Effector memory CD8-positive, alpha-beta T cell (primary cell): ENCODE measurements around the gene SORBS2.

Experiments used
- ATAC-seq: fragments of 150-1000 bp; cut with Tn5 transposase; replicated peaks from 2 replicates; pipeline ENCODE4 v1.10.0; 2021; ENCODE audit warnings: mild to moderate bottlenecking, moderate library complexity
- DNase-seq, 3 experiments: peaks; one replicate each; pipeline ENCODE4 v3.0.0; 2021
- H3K27ac Mint-ChIP-seq, 2 donors: one replicate each; pipeline ENCODE4 v1.8.0; 2022; ENCODE audit warnings: mild to moderate bottlenecking in 2 of 2, mixed read lengths in 2 of 2, moderate library complexity in 2 of 2
- H3K27me3 Mint-ChIP-seq, 2 donors: one replicate each; pipeline ENCODE4 v1.8.0; 2022; ENCODE audit warnings: mixed read lengths in 2 of 2
- H3K36me3 Mint-ChIP-seq: one replicate; pipeline ENCODE4 v1.8.0; 2022; ENCODE audit warnings: mild to moderate bottlenecking, moderate library complexity, mixed read lengths; ENCODE audit not compliant: insufficient read depth
- H3K4me1 Mint-ChIP-seq, 2 donors: one replicate each; pipeline ENCODE4 v1.8.0; 2022; ENCODE audit warnings: low read depth in 2 of 2, mixed read lengths in 2 of 2
- H3K4me3 Mint-ChIP-seq, 2 donors: one replicate each; pipeline ENCODE4 v1.8.0; 2022; ENCODE audit warnings: mild to moderate bottlenecking in 2 of 2, mixed read lengths in 2 of 2, moderate library complexity in 2 of 2
- H3K9me3 Mint-ChIP-seq, 2 donors: one replicate each; pipeline ENCODE4 v1.8.0; 2022; ENCODE audit warnings: mixed read lengths in 2 of 2

The SORBS2 gene

GRCh38 chr4:185689407-185689806 lies 122.6 kb downstream of the SORBS2 start:
- no peak for ATAC-seq
- Mint-ChIP-seq H3K4me3 (no peak overlapping the region), H3K4me1 (no peaks in the 10 kb centered on the region), H3K36me3 (no peaks in the 10 kb centered on the region), H3K9me3 (no peaks in the 10 kb centered on the region), H3K27me3 (no peaks in the 10 kb centered on the region), H3K27ac (no peak overlapping the region)
- DNase-seq = no peak

- Mint-ChIP-seq H3K36me3 (no peaks in the 10 kb centered on the region), H3K4me3 (no peak overlapping the region), H3K27ac (no peak overlapping the region), H3K27me3 (no peaks in the 10 kb centered on the region), H3K9me3 (no peaks in the 10 kb centered on the region), H3K4me1 (no peaks in the 10 kb centered on the region)
- no peak for ATAC-seq
- no peak for DNase-seq
Observed at GRCh38 chr4:185685804-185686203, 126.2 kb downstream of the SORBS2 start.

DNA sequence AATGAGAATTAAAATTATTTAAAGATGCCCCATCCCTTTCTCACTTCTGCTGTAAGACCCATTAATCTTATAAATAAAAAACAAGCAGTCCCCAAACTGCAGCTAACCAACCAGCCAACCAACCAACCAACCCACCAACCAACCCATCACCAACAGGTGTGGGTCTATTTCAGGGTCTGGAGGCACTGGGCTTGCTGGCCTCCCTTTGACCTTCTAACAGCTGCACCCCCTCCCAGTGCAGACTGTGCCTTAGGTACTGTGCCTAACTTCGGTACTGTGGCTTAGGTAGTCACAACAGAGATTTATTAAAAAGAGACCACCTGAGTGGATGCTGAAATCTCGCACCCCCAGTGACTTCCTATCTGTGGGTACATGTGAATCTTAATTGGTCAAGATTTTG lies 128.1 kb downstream of the SORBS2 start:
- Mint-ChIP-seq H3K27ac (no peak overlapping the region), H3K4me1 (no peaks in the 10 kb centered on the region), H3K27me3 (peaks cover 0 to 6% of the 10 kb centered on the region in 2 donors), H3K36me3 (no peaks in the 10 kb centered on the region), H3K4me3 (no peak overlapping the region), H3K9me3 (no peaks in the 10 kb centered on the region)
- ATAC-seq = no peak
- DNase-seq = no peak

DNA sequence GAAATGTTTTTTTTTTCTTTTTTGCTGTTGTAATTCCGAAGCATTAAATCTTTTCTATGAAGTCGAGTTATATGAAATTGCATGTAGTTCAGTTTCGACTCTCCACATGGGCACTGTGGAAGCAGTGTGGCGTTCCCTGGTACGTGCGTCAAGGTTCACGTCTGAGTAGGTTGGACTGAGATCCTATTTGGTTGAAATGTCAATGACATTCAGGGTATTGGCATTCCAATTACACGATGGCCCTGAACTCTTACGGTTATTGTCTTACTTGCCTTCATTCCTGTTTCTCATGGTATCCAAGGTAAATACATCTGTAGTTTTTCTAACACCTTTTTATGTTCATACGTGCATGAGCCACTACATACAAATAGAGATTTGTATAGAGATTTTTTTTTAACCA lies 128.8 kb downstream of the SORBS2 start:
- H3K27me3 Mint-ChIP-seq = peaks cover 0 to 6% of the 10 kb centered on the region in 2 donors
- no peaks in the 10 kb centered on the region for H3K9me3 Mint-ChIP-seq
- ATAC-seq (no peak), DNase-seq (no peak)
- H3K4me3 Mint-ChIP-seq = no peak overlapping the region
- no peaks in the 10 kb centered on the region for H3K4me1 Mint-ChIP-seq
- H3K27ac Mint-ChIP-seq = no peak overlapping the region
- no peaks in the 10 kb centered on the region for H3K36me3 Mint-ChIP-seq

- Mint-ChIP-seq H3K27ac (no peak overlapping the region), H3K36me3 (no peaks in the 10 kb centered on the region), H3K27me3 (peaks cover 4 to 6% of the 10 kb centered on the region in 2 donors), H3K9me3 (no peaks in the 10 kb centered on the region), H3K4me3 (no peak overlapping the region), H3K4me1 (no peaks in the 10 kb centered on the region)
- no peak for DNase-seq
- no peak for ATAC-seq
Observed at GRCh38 chr4:185682236-185682635, 129.8 kb downstream of the SORBS2 start.

DNA sequence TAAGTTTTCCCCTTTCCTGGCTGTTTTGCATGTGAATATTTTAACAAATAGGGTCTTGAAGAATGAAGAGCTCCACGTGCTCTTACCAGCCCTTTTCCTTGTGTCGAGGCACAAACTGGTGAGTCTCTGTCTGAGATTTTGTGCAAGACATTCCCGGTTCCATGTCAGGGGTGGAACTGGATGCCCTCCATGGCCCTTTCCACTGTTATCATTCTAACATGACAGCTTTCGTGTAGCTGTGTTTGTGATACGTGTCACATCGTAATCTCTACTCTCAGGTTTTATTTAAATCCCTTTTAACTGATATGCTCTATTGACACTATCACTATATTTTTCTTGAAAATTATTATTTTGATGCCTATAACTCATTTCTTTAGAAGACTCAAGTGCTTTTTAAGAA lies 130.4 kb downstream of the SORBS2 start:
- Mint-ChIP-seq H3K9me3 (no peaks in the 10 kb centered on the region), H3K4me3 (no peak overlapping the region), H3K4me1 (no peaks in the 10 kb centered on the region), H3K27me3 (peaks cover 6 to 9% of the 10 kb centered on the region in 2 donors), H3K36me3 (no peaks in the 10 kb centered on the region), H3K27ac (no peak overlapping the region)
- DNase-seq (no peak), ATAC-seq (no peak)

- DNase-seq (no peak), ATAC-seq (no peak)
- no peaks in the 10 kb centered on the region for H3K4me1 Mint-ChIP-seq
- no peaks in the 10 kb centered on the region for H3K36me3 Mint-ChIP-seq
- H3K27me3 Mint-ChIP-seq = peaks cover 6 to 10% of the 10 kb centered on the region in 2 donors
- H3K4me3 Mint-ChIP-seq = no peak overlapping the region
- H3K9me3 Mint-ChIP-seq = no peaks in the 10 kb centered on the region
- H3K27ac Mint-ChIP-seq = no peak overlapping the region
Observed at GRCh38 chr4:185680617-185681016, 131.4 kb downstream of the SORBS2 start.

GRCh38 chr4:185679523-185679922 lies 132.5 kb downstream of the SORBS2 start:
- no peak for DNase-seq
- Mint-ChIP-seq H3K9me3 (no peaks in the 10 kb centered on the region), H3K36me3 (no peaks in the 10 kb centered on the region), H3K4me3 (no peak overlapping the region), H3K27me3 (peaks cover 9 to 16% of the 10 kb centered on the region in 2 donors), H3K4me1 (no peaks in the 10 kb centered on the region), H3K27ac (no peak overlapping the region)
- no peak for ATAC-seq

GRCh38 chr4:185677637-185678314 lies 134.2 kb downstream of the SORBS2 start:
- peaks cover 20 to 24% of the 10 kb centered on the region in 2 donors for H3K27me3 Mint-ChIP-seq
- H3K36me3 Mint-ChIP-seq = no peaks in the 10 kb centered on the region
- H3K9me3 Mint-ChIP-seq = peaks cover 5 to 8% of the 10 kb centered on the region in 2 donors
- no peak overlapping the region for H3K4me3 Mint-ChIP-seq
- H3K4me1 Mint-ChIP-seq = no peaks in the 10 kb centered on the region
- H3K27ac Mint-ChIP-seq = no peak overlapping the region
- DNase-seq (no peak), ATAC-seq (no peak)

GRCh38 chr4:185672618-185673017 lies 139.4 kb downstream of the SORBS2 start:
- no peaks in the 10 kb centered on the region for H3K4me1 Mint-ChIP-seq
- DNase-seq (no peak), ATAC-seq (no peak)
- no peak overlapping the region for H3K27ac Mint-ChIP-seq
- peaks cover 19 to 35% of the 10 kb centered on the region in 2 donors for H3K27me3 Mint-ChIP-seq
- no peak overlapping the region for H3K4me3 Mint-ChIP-seq
- peaks cover 5 to 8% of the 10 kb centered on the region in 2 donors for H3K9me3 Mint-ChIP-seq
- peaks cover 3% of the 10 kb centered on the region for H3K36me3 Mint-ChIP-seq

- Mint-ChIP-seq H3K9me3 (peaks cover 5 to 8% of the 10 kb centered on the region in 2 donors), H3K4me3 (no peak overlapping the region)
- ATAC-seq = no peak
Observed at GRCh38 chr4:185672151-185672550, 139.8 kb downstream of the SORBS2 start.

DNA sequence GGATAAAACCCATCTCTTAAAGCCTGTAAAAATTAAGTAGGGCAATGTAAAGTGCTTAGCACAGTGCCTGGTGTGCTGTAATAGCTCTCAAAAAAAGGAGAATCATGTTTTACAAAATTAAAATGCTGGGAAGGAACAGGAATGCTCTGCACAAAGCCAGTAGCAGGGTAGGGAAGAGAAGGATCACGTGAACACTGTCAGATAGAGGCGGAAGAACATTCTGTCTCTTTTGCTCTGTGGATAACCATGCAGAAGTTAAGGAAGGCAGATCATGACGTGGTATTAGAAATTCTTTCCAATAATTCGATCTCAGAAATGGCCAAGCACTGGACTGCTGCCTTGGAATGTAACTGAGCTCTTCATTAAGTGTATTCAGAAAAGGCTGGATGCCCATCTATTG lies 140.5 kb downstream of the SORBS2 start:
- no peak overlapping the region for H3K4me3 Mint-ChIP-seq
- no peak for ATAC-seq

More at GRCh38 chr4:185672151-185672550, 139.8 kb downstream of the SORBS2 start:
- H3K36me3 Mint-ChIP-seq = peaks cover 3% of the 10 kb centered on the region
- no peak overlapping the region for H3K27ac Mint-ChIP-seq
- peaks cover 19 to 30% of the 10 kb centered on the region in 2 donors for H3K27me3 Mint-ChIP-seq
- DNase-seq = no peak
- H3K4me1 Mint-ChIP-seq = no peaks in the 10 kb centered on the region

DNA sequence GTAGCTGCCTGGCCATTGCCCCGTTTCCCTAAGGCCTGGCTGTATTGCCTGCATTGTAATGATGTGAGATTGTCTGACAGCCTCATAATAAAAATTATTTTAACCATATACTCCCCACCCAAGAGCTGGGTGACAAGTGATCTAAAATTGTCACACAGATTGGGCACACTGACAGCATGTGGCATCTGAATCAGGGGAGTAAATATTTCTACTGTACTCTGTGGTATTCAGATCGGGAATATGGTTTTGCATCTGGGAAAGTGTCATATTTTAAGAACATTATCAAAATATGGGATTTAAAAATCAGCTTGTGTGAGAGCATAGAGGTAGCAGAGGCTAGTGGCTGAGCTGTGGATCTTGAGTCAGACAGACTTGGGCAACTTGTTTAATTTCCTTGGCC lies 140.9 kb downstream of the SORBS2 start:
- Mint-ChIP-seq H3K27me3 (peaks cover 19 to 26% of the 10 kb centered on the region in 2 donors), H3K27ac (no peak overlapping the region), H3K4me1 (no peaks in the 10 kb centered on the region), H3K4me3 (no peak overlapping the region), H3K36me3 (peaks cover 3% of the 10 kb centered on the region), H3K9me3 (peaks cover 5 to 8% of the 10 kb centered on the region in 2 donors)
- no peak for DNase-seq
- no peak for ATAC-seq

More for the DNA sequence above, 140.5 kb downstream of the SORBS2 start:
- peaks cover 3% of the 10 kb centered on the region for H3K36me3 Mint-ChIP-seq
- peaks cover 19 to 26% of the 10 kb centered on the region in 2 donors for H3K27me3 Mint-ChIP-seq
- H3K4me1 Mint-ChIP-seq = no peaks in the 10 kb centered on the region
- no peak overlapping the region for H3K27ac Mint-ChIP-seq
- no peak for DNase-seq
- H3K9me3 Mint-ChIP-seq = peaks cover 5 to 8% of the 10 kb centered on the region in 2 donors

DNA sequence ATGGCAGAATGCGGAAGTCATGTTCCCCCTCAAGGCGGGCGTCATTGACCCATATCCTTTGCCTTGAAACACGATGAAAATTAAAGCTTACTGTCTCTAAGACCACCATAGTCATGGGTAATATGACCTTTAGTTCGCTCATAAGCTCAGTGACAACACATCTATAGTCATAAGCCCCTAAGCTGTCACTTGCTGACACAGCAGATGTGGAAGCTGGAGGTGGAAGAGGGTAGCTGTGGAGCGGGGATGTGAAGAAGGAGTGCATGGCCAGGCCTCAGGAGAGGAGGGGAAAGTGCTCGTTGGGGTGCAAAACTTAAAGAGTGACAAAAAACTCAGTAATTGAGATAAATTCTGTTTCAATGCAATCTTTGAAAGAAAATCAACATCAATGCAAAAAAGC lies 142.7 kb downstream of the SORBS2 start:
- Mint-ChIP-seq H3K4me1 (no peaks in the 10 kb centered on the region), H3K27ac (no peak overlapping the region), H3K4me3 (no peak overlapping the region), H3K27me3 (peaks cover 14 to 27% of the 10 kb centered on the region in 2 donors), H3K36me3 (peaks cover 3% of the 10 kb centered on the region), H3K9me3 (peaks cover 5 to 7% of the 10 kb centered on the region in 2 donors)
- DNase-seq (no peak), ATAC-seq (no peak)
